ENCODE data around the gene NFIX. TPM values are rescaled to one million over a fixed set of nuclear protein-coding genes. Genes with fewer than 3 reads are reported as not detected.

Gene NFIX
- total and polyA plus RNA-seq, 2 of the 13 experiments (the other 11 are each of a cell fraction or from before 2014, with no cell fraction given): 3.4 to 5.4 TPM

DNA sequence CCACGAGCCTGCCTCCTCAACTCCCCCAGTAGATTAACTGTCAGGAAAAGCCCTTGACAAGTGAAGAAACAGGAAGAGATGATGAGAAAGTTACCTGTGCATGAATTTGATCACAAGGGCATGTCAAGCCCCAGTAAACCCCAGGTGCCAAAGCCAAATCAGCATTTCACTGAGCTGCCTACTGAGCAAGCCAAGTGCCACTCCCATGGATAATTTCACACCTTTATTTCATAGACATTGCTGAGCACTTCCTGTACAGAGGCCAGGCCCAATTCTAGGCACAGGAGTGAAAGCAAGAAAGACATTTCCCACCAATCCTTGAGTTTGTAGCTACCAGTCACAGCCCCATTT is 40.7 kb upstream of the NFIX start:
- ChIA-PET POLR2A (interaction anchor here (1.3 to 3.9 kb wide), 2 partner anchors 8 to 11 kb away, joined by 4 to 25 read pairs; partner anchors contain the start of gene RAD23A), CTCF (ENCODE audit: low intra/inter-chr PET ratio, low total read pairs) (no interaction called here)
- intact Hi-C loops (cut with micrococcal nuclease; ENCODE audit: unreplicated experiment) (no loop called here), in situ Hi-C loops (cut with HindIII; ENCODE audit: extremely low pct_ligation_motif_present, low pct_unique_long_range_greater_than_20kb) (no loop called here)
- 0 out of 2 replicates have a peak overlapping the region, but pooled peaks have one; percentile 1 for H3K4me2 ChIP-seq (ENCODE audit: low read depth, low read length)
- no peak for TF ChIP-seq ZBTB38 (CRISPR knock-in tag; IDR thresholded peaks at IDR 0.05)
- no peak for TF ChIP-seq ZNF709 (CRISPR knock-in tag; IDR thresholded peaks at IDR 0.05)
- TF ChIP-seq RFXAP (CRISPR knock-in tag; IDR thresholded peaks at IDR 0.05; ENCODE audit: borderline replicate concordance): no peak
- TF ChIP-seq, protein P1, sequence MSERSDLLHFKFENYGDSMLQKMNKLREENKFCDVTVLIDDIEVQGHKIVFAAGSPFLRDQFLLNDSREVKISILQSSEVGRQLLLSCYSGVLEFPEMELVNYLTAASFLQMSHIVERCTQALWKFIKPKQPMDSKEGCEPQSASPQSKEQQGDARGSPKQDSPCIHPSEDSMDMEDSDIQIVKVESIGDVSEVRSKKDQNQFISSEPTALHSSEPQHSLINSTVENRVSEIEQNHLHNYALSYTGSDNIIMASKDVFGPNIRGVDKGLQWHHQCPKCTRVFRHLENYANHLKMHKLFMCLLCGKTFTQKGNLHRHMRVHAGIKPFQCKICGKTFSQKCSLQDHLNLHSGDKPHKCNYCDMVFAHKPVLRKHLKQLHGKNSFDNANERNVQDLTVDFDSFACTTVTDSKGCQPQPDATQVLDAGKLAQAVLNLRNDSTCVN (CRISPR knock-in tag; IDR thresholded peaks at IDR 0.05; ENCODE audit: borderline replicate concordance): no peak
- TF ChIP-seq, protein P2, sequence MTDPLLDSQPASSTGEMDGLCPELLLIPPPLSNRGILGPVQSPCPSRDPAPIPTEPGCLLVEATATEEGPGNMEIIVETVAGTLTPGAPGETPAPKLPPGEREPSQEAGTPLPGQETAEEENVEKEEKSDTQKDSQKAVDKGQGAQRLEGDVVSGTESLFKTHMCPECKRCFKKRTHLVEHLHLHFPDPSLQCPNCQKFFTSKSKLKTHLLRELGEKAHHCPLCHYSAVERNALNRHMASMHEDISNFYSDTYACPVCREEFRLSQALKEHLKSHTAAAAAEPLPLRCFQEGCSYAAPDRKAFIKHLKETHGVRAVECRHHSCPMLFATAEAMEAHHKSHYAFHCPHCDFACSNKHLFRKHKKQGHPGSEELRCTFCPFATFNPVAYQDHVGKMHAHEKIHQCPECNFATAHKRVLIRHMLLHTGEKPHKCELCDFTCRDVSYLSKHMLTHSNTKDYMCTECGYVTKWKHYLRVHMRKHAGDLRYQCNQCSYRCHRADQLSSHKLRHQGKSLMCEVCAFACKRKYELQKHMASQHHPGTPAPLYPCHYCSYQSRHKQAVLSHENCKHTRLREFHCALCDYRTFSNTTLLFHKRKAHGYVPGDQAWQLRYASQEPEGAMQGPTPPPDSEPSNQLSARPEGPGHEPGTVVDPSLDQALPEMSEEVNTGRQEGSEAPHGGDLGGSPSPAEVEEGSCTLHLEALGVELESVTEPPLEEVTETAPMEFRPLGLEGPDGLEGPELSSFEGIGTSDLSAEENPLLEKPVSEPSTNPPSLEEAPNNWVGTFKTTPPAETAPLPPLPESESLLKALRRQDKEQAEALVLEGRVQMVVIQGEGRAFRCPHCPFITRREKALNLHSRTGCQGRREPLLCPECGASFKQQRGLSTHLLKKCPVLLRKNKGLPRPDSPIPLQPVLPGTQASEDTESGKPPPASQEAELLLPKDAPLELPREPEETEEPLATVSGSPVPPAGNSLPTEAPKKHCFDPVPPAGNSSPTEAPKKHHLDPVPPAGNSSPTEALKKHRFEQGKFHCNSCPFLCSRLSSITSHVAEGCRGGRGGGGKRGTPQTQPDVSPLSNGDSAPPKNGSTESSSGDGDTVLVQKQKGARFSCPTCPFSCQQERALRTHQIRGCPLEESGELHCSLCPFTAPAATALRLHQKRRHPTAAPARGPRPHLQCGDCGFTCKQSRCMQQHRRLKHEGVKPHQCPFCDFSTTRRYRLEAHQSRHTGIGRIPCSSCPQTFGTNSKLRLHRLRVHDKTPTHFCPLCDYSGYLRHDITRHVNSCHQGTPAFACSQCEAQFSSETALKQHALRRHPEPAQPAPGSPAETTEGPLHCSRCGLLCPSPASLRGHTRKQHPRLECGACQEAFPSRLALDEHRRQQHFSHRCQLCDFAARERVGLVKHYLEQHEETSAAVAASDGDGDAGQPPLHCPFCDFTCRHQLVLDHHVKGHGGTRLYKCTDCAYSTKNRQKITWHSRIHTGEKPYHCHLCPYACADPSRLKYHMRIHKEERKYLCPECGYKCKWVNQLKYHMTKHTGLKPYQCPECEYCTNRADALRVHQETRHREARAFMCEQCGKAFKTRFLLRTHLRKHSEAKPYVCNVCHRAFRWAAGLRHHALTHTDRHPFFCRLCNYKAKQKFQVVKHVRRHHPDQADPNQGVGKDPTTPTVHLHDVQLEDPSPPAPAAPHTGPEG (CRISPR knock-in tag; IDR thresholded peaks at IDR 0.05): no peak
- no peak for TF ChIP-seq ERF (CRISPR knock-in tag; IDR thresholded peaks at IDR 0.05)
- TF ChIP-seq, protein P3, sequence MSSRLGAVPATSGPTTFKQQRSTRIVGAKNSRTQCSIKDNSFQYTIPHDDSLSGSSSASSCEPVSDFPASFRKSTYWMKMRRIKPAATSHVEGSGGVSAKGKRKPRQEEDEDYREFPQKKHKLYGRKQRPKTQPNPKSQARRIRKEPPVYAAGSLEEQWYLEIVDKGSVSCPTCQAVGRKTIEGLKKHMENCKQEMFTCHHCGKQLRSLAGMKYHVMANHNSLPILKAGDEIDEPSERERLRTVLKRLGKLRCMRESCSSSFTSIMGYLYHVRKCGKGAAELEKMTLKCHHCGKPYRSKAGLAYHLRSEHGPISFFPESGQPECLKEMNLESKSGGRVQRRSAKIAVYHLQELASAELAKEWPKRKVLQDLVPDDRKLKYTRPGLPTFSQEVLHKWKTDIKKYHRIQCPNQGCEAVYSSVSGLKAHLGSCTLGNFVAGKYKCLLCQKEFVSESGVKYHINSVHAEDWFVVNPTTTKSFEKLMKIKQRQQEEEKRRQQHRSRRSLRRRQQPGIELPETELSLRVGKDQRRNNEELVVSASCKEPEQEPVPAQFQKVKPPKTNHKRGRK (CRISPR knock-in tag; IDR thresholded peaks at IDR 0.05): no peak
- DNase-seq (ENCODE audit: low spot score) (no peak), FAIRE-seq (no peak), ATAC-seq (no peak)
- H3K79me2 ChIP-seq (ENCODE audit: insufficient read depth, low read length): peaks cover 24% of the 10 kb centered on the region
- no peak overlapping the region for H3K27ac ChIP-seq (ENCODE audit: extremely low read length, insufficient read depth, low read length)
- no peak overlapping the region for H3K9ac ChIP-seq (ENCODE audit: insufficient read depth, low read depth, low read length)
- H4K20me1 ChIP-seq (ENCODE audit: insufficient read depth, low read length): no peaks in the 10 kb centered on the region
- WGBS (ENCODE audit: low lambda C conversion rate): no CpG with 5 or more reads among the region's 1 CpG
- no TSS peak for BruUV-seq (replicated peaks)
- H3K9me3 ChIP-seq (ENCODE audit: low read length): no peaks in the 10 kb centered on the region
- H3K4me3 ChIP-seq (replicated peaks in 1 of 3; ENCODE audit: insufficient read depth in 1 of 3, low read depth in 2 of 3, low read length in 3 of 3): no peak overlapping the region
- H3K4me1 ChIP-seq (ENCODE audit: insufficient read depth, low read length): peaks cover 23% of the 10 kb centered on the region
- no peak overlapping the region for H2AFZ ChIP-seq (ENCODE audit: low read length)
- peaks cover 17 to 35% of the 10 kb centered on the region in 2 experiments; a peak in 4 of 5 replicates for H3K36me3 ChIP-seq (replicated peaks in 1 of 2; ENCODE audit: control insufficient read depth in 1 of 2, insufficient read depth in 2 of 2, low read length in 2 of 2)
- no peaks in the 10 kb centered on the region for H3K27me3 ChIP-seq (ENCODE audit: control insufficient read depth in 1 of 2, insufficient read depth in 2 of 2, low read length in 2 of 2)
